Urinary bladder (tissue), 4 donors: ENCODE results near the gene MUS81. TPM values are rescaled to one million over a fixed set of nuclear protein-coding genes. Genes with fewer than 3 reads are reported as not detected.
A peak's percentile ranks its signal among the peaks of the same experiment; 100 is the strongest.

Experiments used
- DNase-seq: peaks from one replicate; pipeline ENCODE4 v3.0.0-alpha.2; 2015; ENCODE audit errors: extremely low spot score
- H3K27ac ChIP-seq: one replicate; pipeline ENCODE4 v1.5.1; 2013; ENCODE audit warnings: low read depth, mild to moderate bottlenecking, moderate library complexity
- H3K36me3 ChIP-seq: one replicate; pipeline ENCODE4 v1.6.1; 2013; ENCODE audit warnings: mild to moderate bottlenecking, moderate library complexity; ENCODE audit not compliant: insufficient read depth
- H3K4me1 ChIP-seq: one replicate; pipeline ENCODE4 v1.6.1; 2013; ENCODE audit warnings: mild to moderate bottlenecking, moderate library complexity; ENCODE audit not compliant: insufficient read depth
- H3K4me3 ChIP-seq: one replicate; pipeline ENCODE4 v1.5.1; 2013; ENCODE audit warnings: low read depth, low read length
- WGBS: extraction: QIAGEN DNeasy Blood & Tissue Kit; methylation state at CpG from one replicate; pipeline ENCODE4 v1.1.7; 2013; 5-methylcytosine and 5-hydroxymethylcytosine counted together
- polyA plus RNA-seq: library from polyadenylated mRNA; stranded (reverse); fragments of 200-250 nt; gene quantifications from one replicate; pipeline ENCODE4 v1.2.3, GENCODE V29; 2013
- total RNA-seq: library from RNA; depleted of rRNA; stranded (reverse); fragments of >200 nt; gene quantifications from one replicate; pipeline ENCODE4 v1.2.3, GENCODE V29; 2014
- donor health status: healthy with polysubstance abuse.
- donor health status: healthy.

Gene MUS81
- total and polyA plus RNA-seq, 2 donors, result 38.2 to 65.4 TPM

- no peak for DNase-seq
- 68% methylated on average over 6 of the region's 6 CpGs for WGBS
- Histone ChIP-seq H3K4me1 (no peaks in the 10 kb centered on the region), H3K4me3 (no peak overlapping the region), H3K27ac (no peak overlapping the region), H3K36me3 (no peaks in the 10 kb centered on the region)
These were observed 47.6 kb downstream of the MUS81 start for GRCh38 chr11:65907878-65908277.

- Histone ChIP-seq H3K4me3 (no peak overlapping the region), H3K27ac (no peak overlapping the region), H3K4me1 (no peaks in the 10 kb centered on the region), H3K36me3 (no peaks in the 10 kb centered on the region)
- 18% methylated on average over 14 of the region's 14 CpGs for WGBS
- DNase-seq, result no peak
These were observed 51.7 kb downstream of the MUS81 start for GRCh38 chr11:65911682-65912568.

GRCh38 chr11:65912845-65913244 lies 52.6 kb downstream of the MUS81 start:
- no peaks in the 10 kb centered on the region for H3K4me1 ChIP-seq
- no peak overlapping the region for H3K4me3 ChIP-seq
- WGBS, result 36% methylated on average over 4 of the region's 4 CpGs
- no peak overlapping the region for H3K27ac ChIP-seq
- DNase-seq, result no peak
- H3K36me3 ChIP-seq, result no peaks in the 10 kb centered on the region

- DNase-seq, result no peak
- Histone ChIP-seq H3K4me1 (peaks cover under 1% of the 10 kb centered on the region), H3K36me3 (no peaks in the 10 kb centered on the region), H3K27ac (peak overlapping the region; percentile 80), H3K4me3 (no peak overlapping the region)
- 46% methylated on average over 10 of the region's 10 CpGs for WGBS
These were observed 55.0 kb downstream of the MUS81 start for GRCh38 chr11:65915101-65915820.

DNA sequence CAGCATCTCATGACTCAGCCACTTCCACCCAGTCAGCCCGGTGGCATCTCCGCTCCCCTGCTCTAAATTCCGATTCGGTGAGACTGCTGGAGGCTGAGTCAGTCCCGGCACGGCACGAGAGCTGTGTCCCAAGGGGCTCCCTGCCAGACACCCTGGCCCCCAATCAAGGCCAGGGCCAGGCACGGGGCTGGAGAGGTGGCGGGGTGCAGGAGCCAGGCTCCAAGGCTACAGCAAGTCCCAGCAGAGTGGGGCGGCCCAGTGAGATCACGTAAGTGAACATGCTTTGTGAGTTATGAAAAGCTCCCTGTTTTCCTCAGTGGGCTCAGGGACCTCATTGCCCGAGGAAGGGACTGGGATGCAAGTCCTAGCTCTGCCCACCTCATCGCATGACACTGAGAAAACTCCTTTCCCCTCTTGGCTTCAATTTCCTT lies 55.6 kb downstream of the MUS81 start:
- H3K4me1 ChIP-seq, result peaks cover 2% of the 10 kb centered on the region
- H3K36me3 ChIP-seq, result no peaks in the 10 kb centered on the region
- DNase-seq, result no peak
- H3K27ac ChIP-seq, result peak overlapping the region; percentile 55
- 10% methylated on average over 13 of the region's 13 CpGs for WGBS
- no peak overlapping the region for H3K4me3 ChIP-seq

Other genes starting within 250 kb of the MUS81 start
- 20.6 TPM for gene MAP3K11, start 246.2 kb upstream of the MUS81 start, total RNA-seq
- gene MAP3K11, start 246.2 kb upstream of the MUS81 start, polyA plus RNA-seq, result 39.7 TPM
- gene PCNX3, start 244.7 kb upstream of the MUS81 start, total RNA-seq, result 8.3 TPM
- gene PCNX3, start 244.7 kb upstream of the MUS81 start, polyA plus RNA-seq, result 25.3 TPM
- 16.0 TPM for gene SIPA1, start 222.3 kb upstream of the MUS81 start, total RNA-seq
- 54.0 TPM for gene SIPA1, start 222.3 kb upstream of the MUS81 start, polyA plus RNA-seq
- 18.5 TPM for gene RELA, start 197.5 kb upstream of the MUS81 start, total RNA-seq
- 80.8 TPM for gene RELA, start 197.5 kb upstream of the MUS81 start, polyA plus RNA-seq
- 28.4 TPM for gene KAT5, start 148.2 kb upstream of the MUS81 start, total RNA-seq
- 95.6 TPM for gene KAT5, start 148.2 kb upstream of the MUS81 start, polyA plus RNA-seq
- gene RNASEH2C, start 139.6 kb upstream of the MUS81 start, total RNA-seq, result 11.9 TPM
- 102 TPM for gene RNASEH2C, start 139.6 kb upstream of the MUS81 start, polyA plus RNA-seq
- gene AP5B1, start 79.5 kb upstream of the MUS81 start, total RNA-seq, result 3.0 TPM
- gene AP5B1, start 79.5 kb upstream of the MUS81 start, polyA plus RNA-seq, result 14.7 TPM
- gene OVOL1, start 73.4 kb upstream of the MUS81 start, total RNA-seq, result 4.7 TPM
- gene OVOL1, start 73.4 kb upstream of the MUS81 start, polyA plus RNA-seq, result 5.1 TPM
- gene SNX32, start 26.5 kb upstream of the MUS81 start, total RNA-seq, result 0.85 TPM
- gene SNX32, start 26.5 kb upstream of the MUS81 start, polyA plus RNA-seq, result 2.0 TPM
- gene CFL1, start 2.3 kb upstream of the MUS81 start, total RNA-seq, result 231 TPM
- 728 TPM for gene CFL1, start 2.3 kb upstream of the MUS81 start, polyA plus RNA-seq
- gene EFEMP2, start 12.4 kb downstream of the MUS81 start, total RNA-seq, result 43.3 TPM
- 120 TPM for gene EFEMP2, start 12.4 kb downstream of the MUS81 start, polyA plus RNA-seq
- gene CTSW, start 19.4 kb downstream of the MUS81 start, total RNA-seq, result 2.7 TPM
- 0.98 TPM for gene CTSW, start 19.4 kb downstream of the MUS81 start, polyA plus RNA-seq
- 60.7 TPM for gene FIBP, start 28.0 kb downstream of the MUS81 start, total RNA-seq
- 64.0 TPM for gene FIBP, start 28.0 kb downstream of the MUS81 start, polyA plus RNA-seq
- 6.9 TPM for gene CCDC85B, start 30.2 kb downstream of the MUS81 start, total RNA-seq
- gene CCDC85B, start 30.2 kb downstream of the MUS81 start, polyA plus RNA-seq, result 84.1 TPM
- gene FOSL1, start 40.0 kb downstream of the MUS81 start, total RNA-seq, result not detected
- gene FOSL1, start 40.0 kb downstream of the MUS81 start, polyA plus RNA-seq, result 7.5 TPM
- gene C11orf68, start 58.6 kb downstream of the MUS81 start, total RNA-seq, result 11.8 TPM
- gene C11orf68, start 58.6 kb downstream of the MUS81 start, polyA plus RNA-seq, result 65.9 TPM
- 36.7 TPM for gene DRAP1, start 59.0 kb downstream of the MUS81 start, total RNA-seq
- 111 TPM for gene DRAP1, start 59.0 kb downstream of the MUS81 start, polyA plus RNA-seq
- not detected for gene TSGA10IP, start 85.0 kb downstream of the MUS81 start, total RNA-seq
- 0.09 TPM for gene TSGA10IP, start 85.0 kb downstream of the MUS81 start, polyA plus RNA-seq
- 18.9 TPM for gene SART1, start 101.3 kb downstream of the MUS81 start, total RNA-seq
- 47.2 TPM for gene SART1, start 101.3 kb downstream of the MUS81 start, polyA plus RNA-seq
- gene EIF1AD, start 141.7 kb downstream of the MUS81 start, total RNA-seq, result 15.6 TPM
- 26.3 TPM for gene EIF1AD, start 141.7 kb downstream of the MUS81 start, polyA plus RNA-seq
- gene BANF1, start 142.1 kb downstream of the MUS81 start, total RNA-seq, result 8.6 TPM
- 181 TPM for gene BANF1, start 142.1 kb downstream of the MUS81 start, polyA plus RNA-seq
- gene CST6, start 151.6 kb downstream of the MUS81 start, total RNA-seq, result 0.58 TPM
- 0.37 TPM for gene CST6, start 151.6 kb downstream of the MUS81 start, polyA plus RNA-seq
- gene CATSPER1, start 166.0 kb downstream of the MUS81 start, total RNA-seq, result not detected
- gene CATSPER1, start 166.0 kb downstream of the MUS81 start, polyA plus RNA-seq, result 0.35 TPM
- gene GAL3ST3, start 188.7 kb downstream of the MUS81 start, total RNA-seq, result 0.42 TPM
- gene GAL3ST3, start 188.7 kb downstream of the MUS81 start, polyA plus RNA-seq, result not detected
- 77.2 TPM for gene SF3B2, start 191.9 kb downstream of the MUS81 start, total RNA-seq
- gene SF3B2, start 191.9 kb downstream of the MUS81 start, polyA plus RNA-seq, result 142 TPM
- 42.3 TPM for gene PACS1, start 209.8 kb downstream of the MUS81 start, total RNA-seq
- 41.3 TPM for gene PACS1, start 209.8 kb downstream of the MUS81 start, polyA plus RNA-seq